ENCODE measurements around the gene RPS6KA5. TPM values are rescaled to one million over a fixed set of nuclear protein-coding genes. Genes with fewer than 3 reads are reported as not detected.
"Not testable (repeated sequence)": the region's sequence is repeated elsewhere in the genome, so short reads cannot be mapped to it uniquely, and the experiment has no call there.

RPS6KA5 gene
- total RNA-seq, 1 experiment from 2014 or later = 24.2 TPM

GRCh38 chr14:90823542-90823941 lies 236.9 kb downstream of the RPS6KA5 start:
- H3K9me2 ChIP-seq (ENCODE audit: insufficient read depth); H3K9me3 ChIP-seq (ENCODE audit: control insufficient read depth in 1 of 2, insufficient read depth in 1 of 2, low read depth in 1 of 2, low read length in 2 of 2); H3K27ac ChIP-seq (ENCODE audit: low read depth, low read length); H3K4me2 ChIP-seq (ENCODE audit: low read length); DNase-seq (ENCODE audit: low read depth, low spot score); H2AFZ ChIP-seq (ENCODE audit: low read depth, low read length, poor library complexity, severe bottlenecking); BruUV-seq (replicated peaks); H3K36me3 ChIP-seq (ENCODE audit: control insufficient read depth in 1 of 2, insufficient read depth in 2 of 2, low read length in 2 of 2); H3K4me3 ChIP-seq (replicated peaks in 1 of 2; ENCODE audit: low read depth in 1 of 2, low read length in 2 of 2); H4K20me1 ChIP-seq (ENCODE audit: insufficient read depth); ATAC-seq; H3K9ac ChIP-seq (ENCODE audit: low read length); CTCF ChIA-PET; RAD21 ChIA-PET (ENCODE audit: low non-redundant PET in 1 of 2, low total read pairs in 2 of 2, uncharacterized antibody in 2 of 2, unreplicated experiment in 2 of 2); H3K79me2 ChIP-seq (ENCODE audit: insufficient read depth, low read length); H3K27me3 ChIP-seq (ENCODE audit: insufficient read depth, low read length); intact Hi-C loops (cut with micrococcal nuclease); POLR2A ChIA-PET: not testable (repeated sequence)
- peak; percentile 70; the same call in 1 of the 2 replicates for TF ChIP-seq CBX3 (IDR thresholded peaks at IDR 0.05; ENCODE audit: low read depth)
- H3K4me1 ChIP-seq (ENCODE audit: control insufficient read depth in 1 of 2, insufficient read depth in 2 of 2, low read length in 2 of 2) = peaks cover 10 to 14% of the 10 kb centered on the region in 2 experiments

DNA sequence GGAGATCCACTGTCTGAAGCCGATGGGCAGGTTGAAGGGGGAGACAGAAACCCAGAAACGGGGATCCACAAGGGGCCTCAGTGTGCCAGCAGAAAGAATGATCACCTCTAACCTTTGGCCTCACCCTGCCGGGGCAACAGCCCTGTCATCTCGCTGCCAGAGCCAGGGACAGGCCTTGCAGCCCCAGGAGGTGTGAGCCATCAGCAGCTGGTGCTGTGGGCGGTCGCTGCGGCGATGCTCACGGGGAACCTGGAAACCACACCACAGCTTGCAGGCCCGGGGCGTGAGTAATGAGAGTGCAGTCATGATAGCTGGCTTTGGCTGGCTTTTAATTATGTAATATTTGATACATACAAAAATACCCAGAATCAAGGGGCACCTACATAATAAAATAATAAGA lies 239.5 kb downstream of the RPS6KA5 start:
- H2AFZ ChIP-seq (ENCODE audit: low read depth, low read length, poor library complexity, severe bottlenecking) = no peak overlapping the region
- no peaks in the 10 kb centered on the region for H3K36me3 ChIP-seq (ENCODE audit: control insufficient read depth in 1 of 2, insufficient read depth in 2 of 2, low read length in 2 of 2)
- ChIA-PET RAD21 (ENCODE audit: low non-redundant PET in 1 of 2, low total read pairs in 2 of 2, uncharacterized antibody in 2 of 2, unreplicated experiment in 2 of 2) (interaction anchor here in 1 of 2 experiments (0.6 kb wide), 1 partner anchor 20 kb away, joined by 3 read pairs; no protein-coding TSS in a partner anchor), CTCF (no interaction called here), POLR2A (no interaction called here)
- no peak overlapping the region for H3K4me3 ChIP-seq (replicated peaks in 1 of 2; ENCODE audit: low read depth in 1 of 2, low read length in 2 of 2)
- H4K20me1 ChIP-seq (ENCODE audit: insufficient read depth) = no peaks in the 10 kb centered on the region
- ATAC-seq (no peak), DNase-seq (ENCODE audit: low read depth, low spot score) (no peak)
- H3K79me2 ChIP-seq (ENCODE audit: insufficient read depth, low read length) = no peaks in the 10 kb centered on the region
- no TSS peak for BruUV-seq (replicated peaks)
- no peak overlapping the region for H3K9ac ChIP-seq (ENCODE audit: low read length)
- H3K4me2 ChIP-seq (ENCODE audit: low read length) = no peak overlapping the region
- no peaks in the 10 kb centered on the region for H3K9me2 ChIP-seq (ENCODE audit: insufficient read depth)
- no peak for TF ChIP-seq EZH2phosphoT487 (IDR thresholded peaks at IDR 0.05; ENCODE audit: borderline replicate concordance)
- TF ChIP-seq ATF3 (IDR thresholded peaks at IDR 0.05) = no peak
- no peak for TF ChIP-seq EZH2 (IDR thresholded peaks at IDR 0.05)
- no peak for TF ChIP-seq RAD21 (IDR thresholded peaks at IDR 0.05; ENCODE audit: low read depth)
- TF ChIP-seq FOSL1 (IDR thresholded peaks at IDR 0.05; ENCODE audit: low read depth) = no peak
- no peak for TF ChIP-seq POLR2AphosphoS5 (IDR thresholded peaks at IDR 0.05; ENCODE audit: low read depth, low read length)
- TF ChIP-seq, protein P1, sequence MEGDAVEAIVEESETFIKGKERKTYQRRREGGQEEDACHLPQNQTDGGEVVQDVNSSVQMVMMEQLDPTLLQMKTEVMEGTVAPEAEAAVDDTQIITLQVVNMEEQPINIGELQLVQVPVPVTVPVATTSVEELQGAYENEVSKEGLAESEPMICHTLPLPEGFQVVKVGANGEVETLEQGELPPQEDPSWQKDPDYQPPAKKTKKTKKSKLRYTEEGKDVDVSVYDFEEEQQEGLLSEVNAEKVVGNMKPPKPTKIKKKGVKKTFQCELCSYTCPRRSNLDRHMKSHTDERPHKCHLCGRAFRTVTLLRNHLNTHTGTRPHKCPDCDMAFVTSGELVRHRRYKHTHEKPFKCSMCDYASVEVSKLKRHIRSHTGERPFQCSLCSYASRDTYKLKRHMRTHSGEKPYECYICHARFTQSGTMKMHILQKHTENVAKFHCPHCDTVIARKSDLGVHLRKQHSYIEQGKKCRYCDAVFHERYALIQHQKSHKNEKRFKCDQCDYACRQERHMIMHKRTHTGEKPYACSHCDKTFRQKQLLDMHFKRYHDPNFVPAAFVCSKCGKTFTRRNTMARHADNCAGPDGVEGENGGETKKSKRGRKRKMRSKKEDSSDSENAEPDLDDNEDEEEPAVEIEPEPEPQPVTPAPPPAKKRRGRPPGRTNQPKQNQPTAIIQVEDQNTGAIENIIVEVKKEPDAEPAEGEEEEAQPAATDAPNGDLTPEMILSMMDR (IDR thresholded peaks at IDR 0.05 in 2 of 3, conservative IDR thresholded peaks at IDR 0.05 in 1 of 3; ENCODE audit: borderline replicate concordance in 1 of 3, insufficient read depth in 1 of 3, low read depth in 2 of 3, low read length in 2 of 3) = no peak
- no peak for TF ChIP-seq EGR1 (IDR thresholded peaks at IDR 0.05; ENCODE audit: low read depth)
- TF ChIP-seq JUND (IDR thresholded peaks at IDR 0.05) = no peak
- H3K9me3 ChIP-seq (ENCODE audit: control insufficient read depth in 1 of 2, insufficient read depth in 1 of 2, low read depth in 1 of 2, low read length in 2 of 2) = no peaks in the 10 kb centered on the region; a peak in 2 of 4 replicates
- H3K4me1 ChIP-seq (ENCODE audit: control insufficient read depth in 1 of 2, insufficient read depth in 2 of 2, low read length in 2 of 2) = peaks cover 2 to 7% of the 10 kb centered on the region in 2 experiments; a peak in 2 of 4 replicates
- intact Hi-C loops (cut with micrococcal nuclease) = no loop called here
- H3K27ac ChIP-seq (ENCODE audit: low read depth, low read length) = no peak overlapping the region
- H3K27me3 ChIP-seq (ENCODE audit: insufficient read depth, low read length) = no peaks in the 10 kb centered on the region

Data from HCT116 (cell line).